GM18870 (cell line): ENCODE measurements around the gene TET2.
"Not testable (repeated sequence)": the region's sequence is repeated elsewhere in the genome, so short reads cannot be mapped to it uniquely, and the experiment has no call there.

Experiments used
- ATAC-seq: cut with Tn5 transposase; IDR thresholded peaks from one replicate; pipeline ENCODE4 v1.9.1; 2021; ENCODE audit warnings: moderate library complexity; ENCODE audit not compliant: unreplicated experiment

Gene TET2

DNA sequence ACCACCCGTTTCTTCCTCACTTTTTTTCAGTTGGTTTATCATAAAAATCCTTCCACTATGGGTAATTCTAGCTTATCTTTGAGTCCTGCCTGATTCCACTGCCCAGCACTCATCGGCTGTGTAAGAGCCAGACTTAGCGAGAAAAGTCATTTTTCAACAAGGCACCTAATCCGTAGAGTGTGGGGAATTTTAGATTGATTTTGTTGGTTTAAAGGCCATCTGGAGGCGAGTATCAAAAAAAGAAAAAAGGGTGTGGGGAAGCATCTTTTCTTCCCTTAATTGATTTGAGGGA lies 134.4 kb downstream of the TET2 start:
- ATAC-seq, result no peak

DNA sequence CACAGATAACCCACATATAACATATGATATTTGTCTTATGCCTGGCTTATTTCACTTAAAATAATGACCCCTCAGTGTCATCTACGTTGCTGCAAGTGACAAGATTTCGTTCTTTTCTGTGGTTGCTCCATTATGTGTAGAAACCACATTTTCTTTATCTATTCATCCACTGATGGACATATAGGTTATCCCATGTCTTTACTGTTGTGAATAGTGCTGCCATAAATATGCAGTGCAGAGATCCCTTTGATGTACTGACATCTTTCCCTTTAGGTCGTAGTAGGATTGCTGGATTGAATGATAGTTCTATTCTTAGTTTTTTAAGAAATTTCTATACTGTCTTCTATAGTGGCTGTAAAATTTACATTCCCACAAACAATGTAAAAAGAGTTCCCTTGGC lies 135.8 kb downstream of the TET2 start:
- no peak for ATAC-seq

DNA sequence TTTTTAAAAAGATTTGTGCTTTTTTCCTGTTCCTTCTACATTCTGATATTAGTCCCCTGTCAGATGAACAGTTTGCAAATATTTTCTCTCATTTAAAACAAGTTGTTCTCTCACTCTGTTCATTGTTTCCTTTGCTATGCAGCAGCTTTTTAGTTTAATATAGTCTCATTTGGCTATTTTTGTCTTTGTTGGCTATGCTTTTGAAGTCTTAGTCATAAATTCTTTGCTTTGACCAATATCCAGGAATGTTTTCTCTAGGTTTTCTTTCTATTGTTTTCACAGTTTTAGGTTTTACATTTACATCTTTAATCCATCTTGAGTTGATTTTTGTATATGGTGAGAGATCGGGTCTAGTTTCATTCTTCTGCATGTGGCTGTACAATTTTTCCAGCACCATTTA lies 136.8 kb downstream of the TET2 start:
- no peak for ATAC-seq

DNA sequence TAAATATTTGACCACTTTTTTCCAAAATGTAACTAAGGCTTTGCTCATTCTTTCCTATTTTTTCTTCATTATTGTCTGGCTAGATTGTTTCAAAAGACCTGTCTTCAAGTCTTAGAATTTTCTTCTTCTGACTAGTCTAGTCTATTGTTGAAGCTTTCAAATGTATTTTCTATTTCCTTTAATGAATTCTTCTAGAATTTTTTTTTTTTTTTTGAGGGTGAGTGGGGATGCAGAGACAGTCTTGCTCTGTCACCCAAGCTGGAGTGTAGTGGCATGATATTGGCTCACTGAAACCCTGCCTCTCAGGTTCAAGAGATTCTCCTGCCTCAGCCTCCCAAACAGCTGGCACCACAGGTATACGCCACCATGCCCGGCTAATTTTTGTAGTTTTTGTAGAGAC lies 141.4 kb downstream of the TET2 start:
- no peak for ATAC-seq

DNA sequence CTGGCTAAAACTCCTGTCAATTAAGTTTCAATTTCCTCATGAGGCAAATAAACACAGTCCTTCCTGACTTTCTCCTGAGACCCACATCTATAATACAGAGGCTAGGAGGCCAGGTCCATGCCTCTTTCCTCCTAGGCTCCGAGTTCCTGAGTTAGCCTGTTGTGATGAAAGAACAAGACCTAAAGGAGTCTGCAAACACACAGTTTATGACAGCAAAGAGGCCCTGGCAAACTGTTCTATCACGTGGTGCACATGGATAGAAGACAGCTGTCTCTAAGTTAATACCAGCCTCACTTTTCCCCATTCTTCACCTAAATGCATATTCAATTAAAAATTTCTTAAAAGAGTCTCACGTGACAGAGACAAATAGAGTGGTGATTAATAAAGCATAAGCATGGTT lies 145.2 kb downstream of the TET2 start:
- no peak for ATAC-seq

DNA sequence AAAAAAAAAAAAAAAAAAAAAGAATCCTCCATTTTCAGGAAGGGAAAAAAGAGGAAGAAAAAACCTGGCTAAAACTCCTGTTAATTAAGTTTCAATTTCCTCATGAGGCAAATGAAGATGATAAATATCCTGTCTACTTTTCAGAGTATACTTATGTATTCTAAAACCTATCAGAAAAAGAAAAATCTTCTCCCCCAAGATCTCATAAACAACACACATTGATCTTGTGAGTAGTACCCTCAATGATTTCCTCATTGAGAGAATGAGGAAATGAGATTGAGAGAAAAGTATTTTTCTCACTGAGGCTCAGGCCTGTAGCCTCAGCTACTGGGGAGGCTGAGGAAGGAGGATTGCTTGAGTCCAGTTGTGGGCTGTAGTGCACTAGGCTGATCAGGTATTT lies 146.7 kb downstream of the TET2 start:
- ATAC-seq, result no peak

DNA sequence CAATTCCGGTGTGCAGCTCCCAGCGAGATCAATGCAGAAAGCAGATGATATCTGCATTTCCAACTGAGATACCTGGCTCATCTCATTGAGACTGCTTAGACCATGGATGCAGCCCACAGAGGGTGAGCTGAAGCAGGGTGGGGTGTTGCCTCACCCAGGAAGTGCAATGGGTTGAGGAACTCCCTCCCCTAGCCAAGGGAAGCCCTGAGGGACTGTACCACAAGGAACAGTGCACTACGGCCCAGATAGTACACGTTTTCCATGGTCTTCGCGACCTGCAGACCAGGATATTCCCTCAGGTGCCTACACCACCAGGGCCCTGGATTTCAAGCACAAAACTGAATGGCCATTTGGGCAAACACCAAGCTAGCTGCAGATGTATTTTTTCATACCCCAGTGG lies 150.0 kb downstream of the TET2 start:
- no peak for ATAC-seq

DNA sequence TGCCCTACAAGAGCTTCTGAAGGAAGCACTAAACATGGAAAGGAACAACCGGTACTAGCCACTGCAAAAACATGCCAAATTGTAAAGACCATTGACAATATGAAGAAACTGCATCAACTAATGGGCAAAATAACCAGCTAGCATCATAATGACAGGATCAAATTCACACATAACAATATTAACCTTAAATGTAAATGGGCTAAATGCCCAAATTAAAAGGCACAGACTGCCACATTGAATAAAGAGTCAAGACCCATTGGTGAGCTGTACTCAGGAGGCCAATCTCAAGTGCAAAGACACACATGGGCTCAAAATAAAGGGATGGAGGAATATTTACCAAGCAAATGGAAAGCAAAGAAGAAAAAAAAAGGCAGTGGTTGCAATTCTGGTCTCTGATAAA lies 152.4 kb downstream of the TET2 start:
- not testable (repeated sequence) for ATAC-seq

DNA sequence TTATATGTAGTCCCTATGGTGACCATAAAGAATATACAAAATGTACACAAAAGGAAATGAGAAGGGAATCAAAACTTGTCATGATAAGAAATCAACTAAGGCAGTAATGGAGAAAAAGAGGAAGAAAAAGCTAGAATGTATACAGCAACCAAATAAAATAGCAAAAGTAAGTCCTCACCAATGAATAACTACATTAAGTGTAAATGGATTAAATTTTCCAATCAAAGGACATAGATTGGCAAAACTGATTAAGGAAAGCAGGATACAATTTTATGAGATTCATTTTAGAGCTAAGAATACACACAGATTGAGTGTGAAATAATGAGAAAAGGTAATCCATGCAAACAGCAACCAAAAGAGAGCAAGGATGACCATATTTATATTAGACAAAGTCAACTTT lies 157.4 kb downstream of the TET2 start:
- ATAC-seq, result no peak

DNA sequence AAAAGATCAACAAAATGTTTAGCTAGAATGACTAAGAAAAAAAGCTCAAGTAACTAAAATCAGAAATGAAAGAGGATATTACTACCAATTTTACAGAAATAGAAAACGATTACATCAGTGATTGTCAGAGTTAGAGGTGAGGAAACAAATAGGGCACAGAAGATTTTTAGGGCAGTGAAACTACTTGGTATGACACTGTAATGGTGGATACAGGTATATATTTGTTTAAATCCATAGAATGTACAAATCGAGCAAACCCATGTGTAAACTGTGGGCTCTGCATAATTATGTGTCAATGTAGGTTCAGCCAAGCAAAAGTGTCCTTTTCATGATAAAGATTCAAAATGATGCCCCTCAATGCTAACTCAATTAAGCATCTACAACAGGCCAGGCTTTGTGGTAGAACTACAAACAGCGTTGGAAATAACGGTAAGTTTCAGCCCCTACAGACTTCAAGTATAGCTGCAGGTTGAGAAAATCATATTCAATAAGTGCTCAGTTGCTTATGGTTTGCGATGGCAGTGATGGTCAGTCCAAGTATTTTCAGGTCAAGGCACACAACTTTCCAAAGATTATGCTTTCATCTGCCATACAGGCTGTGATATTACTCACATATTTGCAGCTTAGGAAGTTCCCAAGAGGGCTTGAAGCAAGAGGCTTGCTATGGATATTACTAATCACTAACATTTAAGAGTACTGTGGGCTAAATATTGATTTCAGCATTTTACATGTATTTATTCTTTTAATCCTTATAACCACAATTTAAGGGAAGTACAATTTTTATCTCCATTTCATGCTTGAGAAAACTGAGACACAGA lies 158.6 kb downstream of the TET2 start:
- peak; percentile 41 for ATAC-seq

DNA sequence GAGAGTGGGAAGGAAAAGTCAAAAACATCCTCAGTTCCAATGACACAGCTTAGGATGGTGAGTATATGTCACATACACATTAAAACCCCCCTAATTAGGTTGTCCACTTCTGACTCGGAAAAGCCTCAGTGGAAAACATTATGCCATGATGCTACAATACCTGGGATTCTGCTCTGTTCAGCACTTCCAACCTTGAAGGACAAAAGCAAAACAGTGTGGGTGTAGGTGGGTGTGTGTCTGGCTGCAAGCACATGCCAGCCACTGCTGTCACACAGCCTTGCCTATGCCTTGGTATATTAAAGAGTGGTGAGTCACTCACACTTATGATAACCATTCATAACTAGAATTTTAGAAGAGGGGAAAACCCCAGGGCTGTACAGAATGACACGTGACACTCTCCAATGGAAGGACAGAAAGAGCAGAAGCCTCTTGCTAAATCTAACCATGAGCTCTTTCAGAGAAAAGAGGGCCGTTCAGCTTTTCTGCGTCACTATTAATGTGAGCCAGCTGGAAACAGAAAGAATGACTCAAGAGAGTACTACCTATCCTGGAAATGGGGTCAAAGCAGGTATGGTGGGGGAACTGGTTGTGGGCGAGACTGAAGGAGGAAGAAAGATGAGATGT lies 159.6 kb downstream of the TET2 start:
- ATAC-seq, result peak; percentile 94

DNA sequence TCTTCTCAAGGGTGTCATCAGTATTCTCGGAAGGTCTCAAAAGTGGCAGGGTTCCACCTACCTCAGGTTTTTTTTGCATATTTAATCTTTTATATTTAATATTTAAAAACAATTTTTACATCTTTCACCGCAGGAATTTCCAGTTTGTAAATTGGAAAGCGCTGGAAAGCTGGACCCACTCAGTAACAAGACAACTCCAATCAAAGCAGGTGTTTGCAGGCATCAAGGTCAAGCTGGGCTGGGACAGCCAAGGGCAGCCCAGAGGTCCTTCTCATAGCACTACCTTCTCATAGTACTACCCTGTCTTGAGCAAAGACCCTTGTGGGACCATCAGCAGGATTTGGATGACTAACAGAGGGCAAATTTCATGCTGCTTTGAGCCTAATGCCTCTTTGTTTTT lies 160.1 kb downstream of the TET2 start:
- ATAC-seq, result no peak

DNA sequence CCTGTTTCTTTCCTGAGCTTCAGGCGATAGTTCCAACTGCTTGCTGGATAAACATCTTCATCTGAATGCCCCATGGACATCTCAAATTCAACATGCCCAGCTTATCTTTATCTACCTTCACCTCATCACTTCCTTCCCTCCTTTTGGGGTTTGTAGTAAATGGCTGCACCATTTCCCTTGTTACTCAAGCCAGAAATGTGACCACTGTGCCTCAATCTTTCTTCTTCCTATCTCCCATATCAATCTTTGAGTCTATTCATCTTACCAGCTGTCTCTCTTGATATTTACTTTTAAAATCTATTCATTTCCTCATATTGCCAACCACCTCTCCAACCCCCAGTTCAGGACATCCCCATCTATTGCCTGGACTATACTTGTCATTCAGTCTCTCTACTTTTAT lies 171.8 kb downstream of the TET2 start:
- ATAC-seq, result no peak

DNA sequence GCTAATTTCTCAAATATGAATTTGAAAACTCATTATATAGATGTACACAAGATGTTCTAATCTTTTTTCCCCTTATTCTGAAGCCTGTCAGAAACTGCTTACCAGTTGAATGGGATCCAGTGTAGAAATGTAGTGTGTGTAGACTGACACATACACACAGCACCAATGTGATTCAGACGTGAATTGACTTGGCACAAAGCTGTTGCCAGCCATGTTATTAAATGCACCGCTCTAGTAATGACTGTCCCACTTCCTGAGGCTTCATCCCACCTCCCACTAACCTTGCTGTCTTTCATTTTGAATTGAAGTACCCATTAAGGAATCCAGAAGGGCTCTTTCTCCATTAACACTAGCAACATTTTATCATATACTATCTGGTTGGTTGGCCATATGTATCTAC lies 180.5 kb downstream of the TET2 start:
- no peak for ATAC-seq

DNA sequence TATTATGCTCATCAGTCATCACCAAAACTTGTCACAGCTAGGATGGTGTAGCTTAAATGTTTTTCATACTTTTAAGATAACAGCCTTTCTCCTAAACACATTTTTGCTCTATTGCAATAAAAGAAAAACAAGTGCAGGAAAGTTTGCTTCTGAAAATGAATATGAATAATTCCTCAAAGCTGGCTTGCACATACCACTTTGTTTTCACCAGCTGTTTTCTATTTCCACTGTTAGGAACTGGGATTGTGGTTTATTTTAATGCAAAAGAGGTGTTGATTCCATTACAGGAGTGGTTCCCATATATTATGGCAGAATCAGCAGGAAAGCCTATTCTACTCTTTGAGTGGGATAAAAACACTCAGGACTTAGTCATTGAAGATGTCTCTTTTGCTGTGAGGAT lies 181.3 kb downstream of the TET2 start:
- no peak for ATAC-seq

DNA sequence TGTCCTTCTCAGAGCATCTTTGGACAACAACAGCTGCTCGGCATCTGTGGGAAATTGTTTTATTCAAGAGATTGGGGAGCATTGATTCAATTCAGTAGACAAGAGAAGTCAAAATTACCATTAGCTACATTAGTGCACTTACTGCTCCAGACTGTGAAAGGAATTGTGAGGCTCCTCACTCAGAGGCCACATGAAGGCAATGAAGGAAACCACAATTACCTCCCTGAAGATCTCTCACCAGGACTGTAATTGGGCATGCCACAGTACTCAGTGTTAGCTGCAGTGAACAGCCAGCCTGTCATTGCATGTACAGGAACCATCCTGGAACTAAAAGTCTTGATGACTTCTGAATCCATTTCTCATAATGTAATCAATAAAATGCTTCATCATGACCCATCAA lies 182.4 kb downstream of the TET2 start:
- no peak for ATAC-seq
